CD4-positive, alpha-beta T cell (primary cell): ENCODE results near the gene ERCC2. TPM values are rescaled to one million over a fixed set of nuclear protein-coding genes. Genes with fewer than 3 reads are reported as not detected.

Experiments used
- ATAC-seq: fragments of 200-7000 bp; cut with Tn5 transposase; one replicate; pipeline ENCODE4 v1.10.0; 2022; ENCODE audit warnings: mild to moderate bottlenecking; ENCODE audit not compliant: poor library complexity
- CTCF ChIA-PET: fragments of 350-600 bp; sonication (Branson Sonifier 250); formaldehyde crosslinking; loops from one replicate; lab custom pipeline; 2021; ENCODE audit warnings: antibody characterized with exemption, inconsistent platforms; lab: Charles Lee
- POLR2A ChIA-PET: fragments of 350-600 bp; sonication (Branson Sonifier 250); formaldehyde crosslinking; loops from one replicate; lab custom pipeline; 2021; ENCODE audit warnings: antibody characterized with exemption, inconsistent platforms; lab: Charles Lee
- DNase-seq, 14 experiments: peaks; one replicate each; pipeline ENCODE4 v3.0.0-alpha.2; 2013 to 2020; ENCODE audit warnings: mixed read lengths in 2 of 14
- H3K27ac ChIP-seq, 2 donors: one replicate each; pipeline versions ENCODE4 v1.5.1 to v1.7.0; 2013; ENCODE audit warnings: low read length in 2 of 2, low read depth in 1 of 2, mild to moderate bottlenecking in 1 of 2
- H3K27me3 ChIP-seq, 2 experiments: 1 replicate in 1 of 2; 2 replicates in 1 of 2; pipeline versions ENCODE4 v1.6.1 to v1.7.0; 2013; ENCODE audit warnings: low read length in 2 of 2, control low read depth in 1 of 2, mild to moderate bottlenecking in 1 of 2, moderate library complexity in 1 of 2; ENCODE audit not compliant: insufficient read depth in 2 of 2, control insufficient read depth in 1 of 2
- H3K36me3 ChIP-seq: one replicate; pipeline ENCODE4 v1.6.1; 2013; ENCODE audit warnings: low read length, control low read depth; ENCODE audit not compliant: insufficient read depth
- H3K4me1 ChIP-seq: one replicate; pipeline ENCODE4 v1.6.1; 2013; ENCODE audit warnings: low read length, control low read depth; ENCODE audit not compliant: insufficient read depth
- H3K4me3 ChIP-seq: one replicate; pipeline ENCODE4 v1.5.1; 2013; ENCODE audit warnings: mild to moderate bottlenecking, low read length, moderate library complexity
- H3K9me3 ChIP-seq, 2 experiments: 1 replicate in 1 of 2; 2 replicates in 1 of 2; pipeline versions ENCODE4 v1.6.1 to v1.7.0; 2013; ENCODE audit warnings: low read length in 2 of 2, mild to moderate bottlenecking in 2 of 2, control low read depth in 1 of 2, moderate library complexity in 1 of 2; ENCODE audit not compliant: control insufficient read depth in 1 of 2, insufficient read depth in 1 of 2
- H3K27ac Mint-ChIP-seq: one replicate; pipeline ENCODE4 v1.8.0; 2020; ENCODE audit warnings: mixed read lengths
- H3K27me3 Mint-ChIP-seq: one replicate; pipeline ENCODE4 v1.8.0; 2021; ENCODE audit warnings: mixed read lengths
- H3K36me3 Mint-ChIP-seq: one replicate; pipeline ENCODE4 v1.8.0; 2021; ENCODE audit warnings: low read depth, mixed read lengths
- H3K4me1 Mint-ChIP-seq: one replicate; pipeline ENCODE4 v1.8.0; 2021; ENCODE audit warnings: low read depth, mixed read lengths
- H3K4me3 Mint-ChIP-seq: one replicate; pipeline ENCODE4 v1.8.0; 2020; ENCODE audit warnings: mild to moderate bottlenecking, mixed read lengths
- H3K9me3 Mint-ChIP-seq: one replicate; pipeline ENCODE4 v1.8.0; 2020; ENCODE audit warnings: mixed read lengths
- intact Hi-C, 2 experiments: fragments of 100-400 bp; cut with DNase I in 1 of 2; cut with micrococcal nuclease in 1 of 2; formaldehyde crosslinking; loops; one replicate each; pipeline versions ENCODE4 v1.15.1 to v1.9.0; 2023 to 2025; cut with DNase I, micrococcal nuclease
- total RNA-seq, 174 experiments: library from RNA in 2 of 174; stranded (reverse) in 2 of 174; gene quantifications; one replicate each; pipeline ENCODE4 v1.2.3 and lab custom pipeline; 2021 to 2026
- TF ChIP-seq, protein P1 (sequence below): fragments of 200-600 bp; IDR thresholded peaks from one replicate; pipeline ENCODE4 v1.8.0; 2022; ENCODE audit warnings: antibody characterized with exemption, mild to moderate bottlenecking

Gene ERCC2
- total RNA-seq, 2 experiments from 2014 or later = 8.7 to 9.6 TPM

DNA sequence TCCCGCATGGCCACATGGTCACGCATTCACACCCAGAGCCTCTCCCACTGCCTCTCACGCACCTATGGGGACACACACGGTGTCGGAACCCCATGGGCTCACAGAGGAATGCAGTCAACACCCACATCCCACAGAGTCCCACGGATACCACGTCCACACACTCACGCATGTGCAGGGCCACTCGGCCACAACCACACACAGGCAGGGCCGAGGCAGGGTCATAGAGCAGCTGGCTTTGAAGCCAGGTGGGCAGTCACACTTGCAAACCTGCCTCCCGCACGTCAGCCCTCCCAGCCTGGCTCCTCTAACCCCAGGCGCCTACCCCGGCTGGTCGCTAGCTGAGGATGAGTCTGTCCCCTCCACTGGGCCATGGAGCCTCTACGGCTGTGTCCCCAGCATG, 8.1 kb downstream of the ERCC2 start:
- no peaks in the 10 kb centered on the region for H3K9me3 Mint-ChIP-seq
- DNase-seq = no peak
- Histone ChIP-seq H3K27me3 (no peaks in the 10 kb centered on the region), H3K36me3 (peaks cover 14% of the 10 kb centered on the region), H3K4me1 (no peaks in the 10 kb centered on the region), H3K9me3 (no peaks in the 10 kb centered on the region), H3K27ac (no peak overlapping the region), H3K4me3 (no peak overlapping the region)
- no peak for ATAC-seq
- ChIA-PET CTCF (no interaction called here), POLR2A (no interaction called here)
- H3K4me3 Mint-ChIP-seq = no peak overlapping the region
- peaks cover 34% of the 10 kb centered on the region for H3K36me3 Mint-ChIP-seq
- TF ChIP-seq, protein P1, sequence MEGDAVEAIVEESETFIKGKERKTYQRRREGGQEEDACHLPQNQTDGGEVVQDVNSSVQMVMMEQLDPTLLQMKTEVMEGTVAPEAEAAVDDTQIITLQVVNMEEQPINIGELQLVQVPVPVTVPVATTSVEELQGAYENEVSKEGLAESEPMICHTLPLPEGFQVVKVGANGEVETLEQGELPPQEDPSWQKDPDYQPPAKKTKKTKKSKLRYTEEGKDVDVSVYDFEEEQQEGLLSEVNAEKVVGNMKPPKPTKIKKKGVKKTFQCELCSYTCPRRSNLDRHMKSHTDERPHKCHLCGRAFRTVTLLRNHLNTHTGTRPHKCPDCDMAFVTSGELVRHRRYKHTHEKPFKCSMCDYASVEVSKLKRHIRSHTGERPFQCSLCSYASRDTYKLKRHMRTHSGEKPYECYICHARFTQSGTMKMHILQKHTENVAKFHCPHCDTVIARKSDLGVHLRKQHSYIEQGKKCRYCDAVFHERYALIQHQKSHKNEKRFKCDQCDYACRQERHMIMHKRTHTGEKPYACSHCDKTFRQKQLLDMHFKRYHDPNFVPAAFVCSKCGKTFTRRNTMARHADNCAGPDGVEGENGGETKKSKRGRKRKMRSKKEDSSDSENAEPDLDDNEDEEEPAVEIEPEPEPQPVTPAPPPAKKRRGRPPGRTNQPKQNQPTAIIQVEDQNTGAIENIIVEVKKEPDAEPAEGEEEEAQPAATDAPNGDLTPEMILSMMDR = no peak
- no peaks in the 10 kb centered on the region for H3K27me3 Mint-ChIP-seq
- H3K4me1 Mint-ChIP-seq = no peaks in the 10 kb centered on the region
- intact Hi-C loops = no loop called here
- no peak overlapping the region for H3K27ac Mint-ChIP-seq

DNA sequence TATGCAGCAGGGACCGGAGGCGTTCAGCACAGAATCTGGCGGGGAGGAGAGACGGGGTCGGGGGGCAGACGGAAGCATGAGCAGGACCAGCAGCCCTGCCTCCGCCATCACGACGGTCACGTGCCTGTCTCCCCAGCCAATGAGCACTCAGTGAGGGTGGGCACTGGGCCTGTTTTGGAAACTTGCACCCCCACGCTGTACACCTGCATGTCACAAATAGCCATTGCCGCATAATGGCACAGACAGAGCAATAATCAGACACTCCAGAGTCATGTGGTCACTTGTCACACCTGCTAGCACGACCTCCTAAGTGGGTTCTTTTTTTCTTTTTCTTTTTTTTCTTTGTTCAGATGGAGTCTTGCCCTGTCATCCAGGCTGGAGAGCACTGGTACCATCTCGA, 8.8 kb downstream of the ERCC2 start:
- Histone ChIP-seq H3K27ac (no peak overlapping the region), H3K4me3 (no peak overlapping the region), H3K9me3 (no peaks in the 10 kb centered on the region), H3K4me1 (no peaks in the 10 kb centered on the region), H3K27me3 (no peaks in the 10 kb centered on the region), H3K36me3 (peaks cover 14% of the 10 kb centered on the region)
- Mint-ChIP-seq H3K27me3 (no peaks in the 10 kb centered on the region), H3K4me1 (no peaks in the 10 kb centered on the region), H3K36me3 (peaks cover 38% of the 10 kb centered on the region), H3K27ac (no peak overlapping the region), H3K9me3 (no peaks in the 10 kb centered on the region), H3K4me3 (no peak overlapping the region)
- TF ChIP-seq, protein P1 = no peak
- DNase-seq (no peak), ATAC-seq (no peak)
- ChIA-PET POLR2A (no interaction called here), CTCF (no interaction called here)
- intact Hi-C loops = no loop called here

DNA sequence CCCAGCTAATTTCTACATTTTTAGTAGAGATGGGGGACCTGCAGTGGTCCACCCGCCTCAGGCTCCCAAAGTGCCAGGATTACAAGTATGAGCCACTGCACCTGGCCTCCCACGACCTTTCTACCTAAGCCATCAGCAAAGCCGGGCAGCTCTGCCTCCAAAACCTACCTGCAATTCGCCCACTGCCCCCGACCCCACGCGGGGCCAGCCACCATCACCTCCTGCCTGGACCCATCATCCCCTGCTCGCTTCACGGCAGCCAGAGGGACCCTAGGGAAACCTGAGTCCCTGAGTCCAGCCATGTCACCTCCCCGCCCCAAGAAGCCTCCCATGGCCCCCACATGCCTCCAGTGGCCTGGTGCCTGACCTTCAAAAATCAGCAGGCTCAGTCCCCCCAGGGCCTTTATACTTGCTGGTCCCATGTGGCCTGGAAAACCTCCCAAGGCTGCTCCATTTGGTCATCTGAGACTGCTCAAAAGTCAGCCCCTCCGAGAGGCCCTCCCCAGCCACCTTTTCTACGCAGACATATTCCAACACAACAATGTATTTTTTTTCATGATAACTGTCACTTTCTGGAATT, 12.1 kb downstream of the ERCC2 start:
- H3K27ac Mint-ChIP-seq = no peak overlapping the region
- ATAC-seq (no peak), DNase-seq (peak in 1 of 14 experiments; percentile 16)
- no peaks in the 10 kb centered on the region for H3K27me3 Mint-ChIP-seq
- no peaks in the 10 kb centered on the region for H3K4me1 Mint-ChIP-seq
- H3K36me3 Mint-ChIP-seq = peaks cover 50% of the 10 kb centered on the region
- ChIA-PET POLR2A (no interaction called here), CTCF (no interaction called here)
- H3K4me3 Mint-ChIP-seq = no peak overlapping the region
- TF ChIP-seq, protein P1 = no peak
- no peaks in the 10 kb centered on the region for H3K9me3 Mint-ChIP-seq
- intact Hi-C loops = no loop called here
- no peaks in the 10 kb centered on the region for H3K4me1 ChIP-seq
- H3K4me3 ChIP-seq = no peak overlapping the region
- H3K27me3 ChIP-seq = no peaks in the 10 kb centered on the region
- no peak overlapping the region for H3K27ac ChIP-seq
- H3K36me3 ChIP-seq = peaks cover 15% of the 10 kb centered on the region
- peaks cover 0 to 6% of the 10 kb centered on the region in 2 experiments for H3K9me3 ChIP-seq
